ENCODE data around the gene SLC4A2.

SLC4A2 gene

DNA sequence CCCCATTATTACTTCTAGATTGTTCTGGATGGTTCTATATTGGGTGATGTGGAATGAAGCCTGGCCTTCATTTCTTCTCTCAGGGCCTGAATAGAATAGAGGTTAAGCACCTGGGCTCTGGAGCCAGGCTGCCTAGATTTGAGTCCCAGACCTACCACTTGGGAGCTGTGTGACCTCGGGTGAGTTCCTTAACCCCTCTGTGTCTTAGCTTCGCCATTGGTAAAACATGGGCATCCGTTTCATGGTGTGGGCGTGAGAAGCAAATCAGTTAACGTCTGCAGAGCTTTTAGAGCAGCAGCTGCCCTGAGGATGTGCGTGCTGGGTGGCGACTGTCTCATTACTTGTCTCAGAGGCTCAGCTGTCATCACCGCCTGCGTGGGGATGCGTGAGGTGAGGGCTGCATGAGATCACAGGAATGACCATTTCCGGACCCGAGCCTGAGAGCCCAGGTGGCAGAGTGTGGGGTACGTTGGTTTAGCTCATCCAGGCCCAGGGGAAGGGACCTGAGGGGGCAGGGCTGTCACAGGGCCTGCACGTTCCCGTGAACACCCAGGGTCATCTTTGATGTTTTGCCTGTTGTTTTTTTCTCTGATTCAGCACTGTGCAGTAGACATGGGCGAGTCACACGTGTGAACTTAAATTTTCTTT is 36.6 kb downstream of the SLC4A2 start:
- DNase-seq = no peak

GRCh38 chr7:151099486-151100211 is 40.3 kb downstream of the SLC4A2 start:
- no peak for DNase-seq

DNA sequence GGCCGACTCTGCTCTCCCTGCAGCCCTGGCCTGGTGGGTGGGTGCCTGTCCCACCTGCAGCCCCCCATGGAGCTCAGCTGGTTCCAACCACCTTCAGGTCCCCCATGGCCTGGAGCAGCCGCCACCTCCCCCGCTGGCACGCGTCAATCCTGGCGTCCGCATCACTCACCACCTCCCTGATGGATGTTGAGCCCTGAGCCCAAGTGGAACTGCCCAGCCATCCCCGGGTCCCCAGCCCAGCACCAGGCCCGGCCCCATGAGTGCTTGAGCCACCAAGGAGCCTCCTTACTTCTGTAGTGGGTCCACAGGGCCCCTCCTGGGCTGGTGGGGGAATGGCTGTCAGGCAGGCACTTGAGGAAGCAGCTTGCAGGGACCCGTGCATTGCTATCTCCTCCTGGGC is 41.5 kb downstream of the SLC4A2 start:
- no peak for DNase-seq

DNA sequence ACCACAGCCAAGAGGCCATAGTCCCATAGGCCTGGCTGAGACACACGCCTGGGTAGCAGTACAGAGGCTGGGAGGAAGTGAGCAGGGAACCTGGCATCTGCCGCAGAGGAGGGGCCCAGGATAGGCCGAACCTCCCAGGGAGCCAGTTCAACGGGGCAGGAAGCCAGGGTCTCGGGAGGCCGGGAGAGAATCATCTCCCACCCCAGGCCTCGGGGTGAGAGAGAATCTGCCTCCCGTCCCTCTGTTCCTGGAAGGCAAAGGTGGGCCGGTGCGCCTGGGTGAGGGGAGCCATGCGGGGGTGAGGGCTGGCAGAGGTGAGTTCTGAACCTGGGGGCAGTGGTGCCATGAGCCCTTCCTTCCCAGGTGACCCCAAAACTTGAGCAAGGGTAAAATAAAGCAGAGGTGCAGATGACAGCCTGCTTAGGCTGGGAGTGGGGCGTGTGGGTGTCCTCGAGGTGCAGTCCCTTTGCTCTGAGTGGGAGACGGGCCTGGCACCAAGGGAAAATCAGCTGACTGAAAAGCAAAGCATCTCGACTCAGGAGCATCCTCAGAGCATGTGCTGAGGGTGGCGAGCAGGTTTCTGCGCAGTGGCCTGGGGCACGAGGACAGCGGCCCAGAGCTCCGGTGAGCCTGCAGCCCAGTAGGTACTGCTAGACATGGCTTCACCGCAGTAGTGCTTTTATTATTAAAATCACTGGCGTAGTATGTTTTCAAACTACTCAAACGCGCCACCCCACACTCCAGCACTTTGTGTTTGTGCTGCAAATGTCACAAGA is 42.4 kb downstream of the SLC4A2 start:
- no peak for DNase-seq

GRCh38 chr7:151102991-151103390 is 43.6 kb downstream of the SLC4A2 start:
- DNase-seq = no peak

DNA sequence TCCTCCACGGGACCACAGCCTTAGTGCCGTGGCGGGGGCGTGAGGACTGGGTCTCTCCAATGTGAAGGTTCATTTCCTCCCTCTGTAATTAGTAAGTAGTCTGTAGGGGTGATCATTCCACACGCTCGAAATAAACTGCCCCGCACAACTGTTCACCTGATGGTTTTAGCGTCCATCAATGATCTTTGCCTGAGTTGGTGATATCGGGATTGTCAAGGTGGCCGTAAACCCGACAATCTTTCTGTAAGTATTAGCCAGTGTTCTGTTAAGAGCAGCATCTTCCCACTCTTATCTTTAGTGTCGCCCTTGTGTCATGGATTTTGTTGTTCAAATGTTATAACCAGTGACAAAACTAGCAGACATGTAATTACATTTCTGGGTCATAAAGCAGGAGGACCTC is 44.6 kb downstream of the SLC4A2 start:
- DNase-seq = no peak

DNA sequence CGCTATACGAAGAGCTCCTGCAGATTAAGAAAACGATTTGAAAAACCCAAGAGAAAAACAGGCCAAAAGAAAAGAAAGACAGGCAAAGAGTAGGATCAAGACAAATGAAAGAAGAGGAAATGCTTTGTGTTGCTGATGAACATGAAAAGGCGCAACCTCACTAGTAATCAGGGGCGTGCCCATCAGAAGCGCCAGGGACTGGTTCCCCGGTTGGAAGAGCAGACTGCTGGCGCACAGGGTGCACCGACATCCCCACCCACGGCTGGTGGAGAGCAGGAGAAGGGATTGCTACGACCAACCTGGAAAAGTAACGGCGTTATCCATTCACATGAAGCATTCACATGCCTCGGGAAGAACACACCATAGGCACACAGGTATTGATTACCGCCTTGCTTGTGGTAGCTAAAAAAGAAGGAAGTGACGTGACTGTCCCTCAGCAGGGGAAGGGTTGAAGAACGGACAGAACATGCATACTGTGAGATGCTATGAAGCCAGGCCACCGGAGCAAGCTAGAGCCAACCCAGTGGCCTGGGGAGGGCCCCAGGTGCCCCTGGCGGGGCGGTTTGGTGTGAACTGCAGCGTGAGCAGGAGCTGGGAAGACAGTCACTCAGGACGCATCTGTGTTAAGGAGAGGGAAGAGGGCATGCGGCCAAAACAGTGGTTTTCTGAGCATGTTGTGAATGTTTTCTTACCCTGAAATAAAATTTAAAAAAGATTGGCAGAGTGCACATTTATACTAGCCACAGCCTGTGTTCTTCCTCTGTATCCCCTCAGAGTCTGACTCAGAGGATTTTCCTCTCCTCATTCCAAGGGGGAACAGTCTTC is 45.2 kb downstream of the SLC4A2 start:
- DNase-seq = no peak

GRCh38 chr7:151107882-151108281 is 48.5 kb downstream of the SLC4A2 start:
- DNase-seq = no peak

DNA sequence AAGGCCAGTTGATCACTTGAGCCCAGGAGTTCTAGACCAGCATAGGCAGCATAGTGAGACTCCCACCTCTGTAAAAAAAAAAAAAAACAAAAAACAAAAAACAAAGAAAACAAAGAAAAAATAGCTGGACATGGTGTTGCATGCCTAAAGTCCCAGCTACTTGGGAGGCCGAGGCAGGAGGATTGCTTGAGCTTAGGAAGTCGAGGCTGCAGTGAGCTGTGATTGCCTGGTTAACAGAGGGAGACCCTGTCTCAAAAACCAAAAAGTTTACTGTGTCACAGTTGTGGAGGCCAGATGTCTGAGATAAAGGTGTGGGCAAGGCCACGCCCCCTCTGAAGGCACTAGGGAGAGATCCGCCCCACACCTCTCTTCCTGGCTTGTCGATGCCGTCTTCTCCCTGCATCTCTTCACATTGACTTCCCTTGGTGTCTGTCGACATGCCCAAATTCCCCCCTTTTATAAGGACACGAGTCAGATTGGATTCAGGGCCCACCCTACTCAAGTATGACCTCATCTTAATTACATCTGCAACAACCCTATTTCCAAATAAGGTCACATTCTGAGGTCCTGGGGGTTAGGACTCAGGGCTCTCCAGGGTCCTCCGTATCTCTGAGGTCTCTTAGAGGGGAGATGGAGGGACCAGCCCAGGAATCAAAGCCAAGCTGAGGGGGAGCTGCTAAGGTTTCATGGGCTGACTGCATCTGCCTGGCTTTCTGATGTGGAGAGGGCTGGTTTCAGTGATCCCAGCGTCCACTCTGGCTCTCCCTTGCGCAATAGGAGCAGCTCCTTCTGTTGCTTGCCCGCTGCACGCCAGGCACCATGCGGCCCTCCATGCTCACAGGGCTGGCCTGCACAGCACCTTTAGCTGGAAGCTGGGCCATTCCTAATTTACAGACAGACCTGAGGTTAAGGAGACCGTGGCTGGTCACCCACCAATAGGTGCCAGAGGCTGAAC is 50.0 kb downstream of the SLC4A2 start:
- peak; percentile 16 for DNase-seq

- no peak for DNase-seq
Observed at GRCh38 chr7:151110236-151110940, 51.0 kb downstream of the SLC4A2 start.

- peak; percentile 26 for DNase-seq
Observed at GRCh38 chr7:151110941-151111645, 51.7 kb downstream of the SLC4A2 start.

DNA sequence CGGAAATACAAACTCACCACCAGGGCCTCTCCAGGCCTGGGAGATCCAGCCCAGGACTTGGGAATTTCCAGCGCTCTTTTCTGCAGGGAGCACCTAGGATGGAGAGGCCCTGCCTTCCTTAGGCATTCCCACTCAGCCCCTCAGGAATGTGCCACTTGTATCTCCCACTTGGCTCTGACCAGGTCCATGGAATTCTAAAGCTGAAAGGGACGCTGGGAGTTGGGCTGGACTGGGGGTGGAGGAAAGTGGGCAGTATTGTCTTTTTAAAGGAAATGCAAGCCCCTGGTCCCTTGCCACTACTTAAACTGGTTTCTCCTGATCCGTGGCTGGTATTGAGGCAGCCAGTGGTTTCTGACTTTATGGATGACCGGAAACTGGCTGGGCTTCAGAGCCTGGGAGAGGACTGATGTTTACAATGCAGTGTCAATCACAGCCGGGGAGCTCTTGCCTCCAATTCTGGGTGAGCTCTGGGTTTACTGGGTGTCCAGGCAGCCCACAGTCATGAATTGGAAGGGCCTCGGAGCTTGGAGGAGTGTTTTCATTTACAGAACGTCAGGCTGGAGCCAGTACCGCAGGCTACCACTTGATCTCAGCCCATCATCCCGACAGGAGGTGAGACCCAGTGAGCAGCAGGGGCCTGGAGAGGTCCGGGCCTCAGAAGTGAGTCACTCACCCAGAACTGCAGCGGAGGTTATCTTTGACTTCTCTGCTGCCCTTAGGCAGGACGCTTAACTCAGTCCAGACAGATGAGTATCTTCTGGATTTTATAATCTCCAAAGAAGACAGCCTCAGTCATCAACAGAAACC is 54.2 kb downstream of the SLC4A2 start:
- no peak for DNase-seq

- no peak for DNase-seq
Observed at GRCh38 chr7:151114151-151115090, 55.0 kb downstream of the SLC4A2 start.

- DNase-seq = no peak
Observed at GRCh38 chr7:151115121-151115835, 55.9 kb downstream of the SLC4A2 start.

- DNase-seq = no peak
Observed at GRCh38 chr7:151115836-151116418, 56.5 kb downstream of the SLC4A2 start.

GRCh38 chr7:151116603-151117440 is 57.4 kb downstream of the SLC4A2 start:
- no peak for DNase-seq

All from NCI-H510A treated with DMSO at 0.1 percent for 48 hours (cell line).